ENCODE data around the gene SLC12A6.
"Not testable (repeated sequence)": the region's sequence is repeated elsewhere in the genome, so short reads cannot be mapped to it uniquely, and the experiment has no call there.

SLC12A6 gene

GRCh38 chr15:34337557-34338306 lies at the start of gene SLC12A6:
Gene SLC12A6 (minus strand): TSS chr15:34337781. CDS start chr15:34336680, 1,101 bp downstream.
- no peaks in the 10 kb centered on the region for H3K9me3 Mint-ChIP-seq
- no peaks in the 10 kb centered on the region for H3K27me3 Mint-ChIP-seq
- peaks cover 32% of the 10 kb centered on the region for H3K36me3 Mint-ChIP-seq (ENCODE audit: low read depth)
- peak within 1 kb of the TSS; percentile 94 for H3K27ac Mint-ChIP-seq
- peak within 1 kb of the TSS; percentile 97 for H3K4me3 Mint-ChIP-seq
- H3K4me1 Mint-ChIP-seq (ENCODE audit: low read depth) = peaks cover 80% of the 10 kb centered on the region

- not testable (repeated sequence) for H3K4me1 Mint-ChIP-seq (ENCODE audit: low read depth); H3K4me3 Mint-ChIP-seq; H3K9me3 Mint-ChIP-seq; H3K27me3 Mint-ChIP-seq; H3K27ac Mint-ChIP-seq
- H3K36me3 Mint-ChIP-seq (ENCODE audit: low read depth) = peaks cover 11% of the 10 kb centered on the region
These were observed 44.4 kb upstream of the SLC12A6 start for GRCh38 chr15:34381829-34382521.

GRCh38 chr15:34380491-34380890 lies 42.9 kb upstream of the SLC12A6 start:
- not testable (repeated sequence) for H3K27ac Mint-ChIP-seq; H3K4me1 Mint-ChIP-seq (ENCODE audit: low read depth); H3K4me3 Mint-ChIP-seq; H3K9me3 Mint-ChIP-seq; H3K27me3 Mint-ChIP-seq
- peaks cover 11% of the 10 kb centered on the region for H3K36me3 Mint-ChIP-seq (ENCODE audit: low read depth)

- Mint-ChIP-seq H3K4me3 (no peak overlapping the region), H3K9me3 (no peaks in the 10 kb centered on the region), H3K27me3 (no peaks in the 10 kb centered on the region), H3K27ac (no peak overlapping the region), H3K36me3 (ENCODE audit: low read depth) (peaks cover 11% of the 10 kb centered on the region), H3K4me1 (ENCODE audit: low read depth) (no peaks in the 10 kb centered on the region)
These were observed 39.3 kb upstream of the SLC12A6 start for GRCh38 chr15:34376856-34377255.

- not testable (repeated sequence) for H3K4me3 Mint-ChIP-seq; H3K27me3 Mint-ChIP-seq; H3K36me3 Mint-ChIP-seq (ENCODE audit: low read depth); H3K4me1 Mint-ChIP-seq (ENCODE audit: low read depth); H3K27ac Mint-ChIP-seq; H3K9me3 Mint-ChIP-seq
These were observed 38.0 kb upstream of the SLC12A6 start for GRCh38 chr15:34375541-34375940.

DNA sequence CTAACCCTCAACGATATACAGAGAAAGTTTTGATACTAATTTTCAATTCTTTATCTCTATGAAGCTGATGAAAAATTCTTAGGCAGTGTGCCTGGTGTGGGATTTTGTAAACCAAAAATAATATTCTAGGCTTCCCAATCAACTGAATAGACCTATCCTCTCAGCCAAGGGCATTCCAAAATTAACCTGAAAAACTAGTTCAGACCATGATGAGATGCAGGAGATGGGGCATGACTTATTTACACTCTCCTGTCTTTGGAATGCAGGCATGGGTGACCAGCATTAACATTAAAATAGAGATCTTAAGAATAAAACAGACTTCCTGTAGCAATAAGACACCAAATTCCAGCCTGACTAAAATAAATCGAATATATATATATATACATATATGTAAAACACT lies 37.2 kb upstream of the SLC12A6 start:
- H3K4me3 Mint-ChIP-seq = no peak overlapping the region
- H3K36me3 Mint-ChIP-seq (ENCODE audit: low read depth) = peaks cover 6% of the 10 kb centered on the region
- no peaks in the 10 kb centered on the region for H3K27me3 Mint-ChIP-seq

GRCh38 chr15:34373951-34374350 lies 36.4 kb upstream of the SLC12A6 start:
- no peak overlapping the region for H3K27ac Mint-ChIP-seq
- H3K4me1 Mint-ChIP-seq (ENCODE audit: low read depth) = peaks cover 12% of the 10 kb centered on the region
- H3K9me3 Mint-ChIP-seq = no peaks in the 10 kb centered on the region
- no peak overlapping the region for H3K4me3 Mint-ChIP-seq
- H3K36me3 Mint-ChIP-seq (ENCODE audit: low read depth) = no peaks in the 10 kb centered on the region
- H3K27me3 Mint-ChIP-seq = no peaks in the 10 kb centered on the region

More for the DNA sequence above, 37.2 kb upstream of the SLC12A6 start:
- H3K27ac Mint-ChIP-seq = no peak overlapping the region
- no peaks in the 10 kb centered on the region for H3K9me3 Mint-ChIP-seq
- peaks cover 6% of the 10 kb centered on the region for H3K4me1 Mint-ChIP-seq (ENCODE audit: low read depth)

- H3K27me3 Mint-ChIP-seq = no peaks in the 10 kb centered on the region
- peaks cover 26% of the 10 kb centered on the region for H3K4me1 Mint-ChIP-seq (ENCODE audit: low read depth)
- H3K36me3 Mint-ChIP-seq (ENCODE audit: low read depth) = no peaks in the 10 kb centered on the region
- no peaks in the 10 kb centered on the region for H3K9me3 Mint-ChIP-seq
- H3K4me3 Mint-ChIP-seq = no peak overlapping the region
- H3K27ac Mint-ChIP-seq = no peak overlapping the region
These were observed 33.1 kb upstream of the SLC12A6 start for GRCh38 chr15:34370643-34371042.

- H3K4me3 Mint-ChIP-seq = peak overlapping the region; percentile 21
These were observed 32.5 kb upstream of the SLC12A6 start for GRCh38 chr15:34370129-34370528.

GRCh38 chr15:34367101-34368081 lies 29.8 kb upstream of the SLC12A6 start, which contains the start of gene LPCAT4:
Gene LPCAT4 (minus strand): TSS chr15:34367196. CDS start chr15:34367100, 96 bp downstream.
- Mint-ChIP-seq H3K9me3 (no peaks in the 10 kb centered on the region), H3K4me1 (ENCODE audit: low read depth) (peaks cover 37% of the 10 kb centered on the region), H3K27me3 (no peaks in the 10 kb centered on the region), H3K27ac (peak within 1 kb of the TSS; percentile 95), H3K4me3 (peak within 1 kb of the TSS; percentile 91), H3K36me3 (ENCODE audit: low read depth) (peaks cover 21% of the 10 kb centered on the region)

More at GRCh38 chr15:34370129-34370528, 32.5 kb upstream of the SLC12A6 start:
- Mint-ChIP-seq H3K27ac (peak overlapping the region; percentile 0), H3K36me3 (ENCODE audit: low read depth) (no peaks in the 10 kb centered on the region), H3K27me3 (no peaks in the 10 kb centered on the region), H3K9me3 (no peaks in the 10 kb centered on the region), H3K4me1 (ENCODE audit: low read depth) (peaks cover 31% of the 10 kb centered on the region)

- Mint-ChIP-seq H3K36me3 (ENCODE audit: low read depth) (peaks cover 28% of the 10 kb centered on the region), H3K9me3 (no peaks in the 10 kb centered on the region), H3K27ac (peak overlapping the region; percentile 78), H3K27me3 (no peaks in the 10 kb centered on the region), H3K4me3 (peak overlapping the region; percentile 88), H3K4me1 (ENCODE audit: low read depth) (peaks cover 37% of the 10 kb centered on the region)
These were observed 28.9 kb upstream of the SLC12A6 start for GRCh38 chr15:34366271-34367065.

GRCh38 chr15:34365836-34366235 lies 28.3 kb upstream of the SLC12A6 start:
- H3K27me3 Mint-ChIP-seq = no peaks in the 10 kb centered on the region
- H3K4me1 Mint-ChIP-seq (ENCODE audit: low read depth) = peaks cover 37% of the 10 kb centered on the region
- peak overlapping the region; percentile 88 for H3K4me3 Mint-ChIP-seq
- H3K36me3 Mint-ChIP-seq (ENCODE audit: low read depth) = peaks cover 32% of the 10 kb centered on the region
- H3K27ac Mint-ChIP-seq = peak overlapping the region; percentile 15
- no peaks in the 10 kb centered on the region for H3K9me3 Mint-ChIP-seq

DNA sequence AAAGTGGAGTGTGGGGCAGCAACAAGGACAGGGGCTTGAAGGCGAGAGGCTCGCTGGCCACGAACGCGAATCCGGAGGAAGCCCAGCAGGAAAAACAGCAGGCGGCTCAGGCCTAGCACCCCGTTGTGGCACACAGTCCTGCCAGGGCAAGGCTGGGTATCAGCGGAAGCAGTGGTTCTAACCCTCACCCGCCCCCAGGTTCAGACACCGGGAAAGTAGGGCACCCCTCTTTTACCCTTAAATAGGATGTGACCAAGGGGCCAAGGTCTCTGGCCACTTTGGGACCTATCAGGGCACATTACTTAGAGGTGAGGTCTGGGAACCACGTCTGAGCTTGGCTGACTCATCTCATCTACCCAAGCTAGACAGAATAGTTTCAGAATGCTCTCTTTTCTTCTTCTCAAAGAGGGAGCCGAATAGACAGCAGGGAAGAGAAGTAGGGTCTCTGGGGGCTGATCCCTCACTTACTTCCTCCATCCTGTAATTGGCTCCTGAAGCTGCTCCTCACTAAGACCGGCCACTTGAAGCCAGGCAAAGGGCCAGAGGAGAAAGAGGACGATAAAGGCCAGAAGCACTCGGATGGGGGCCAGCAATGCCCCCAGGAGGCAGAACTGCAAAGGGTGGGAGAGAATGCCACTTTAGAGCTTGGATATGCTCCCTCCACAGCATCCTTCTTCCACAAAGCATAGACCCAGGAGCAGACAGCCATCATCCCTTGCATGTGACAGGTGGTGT lies 27.7 kb upstream of the SLC12A6 start:
- Mint-ChIP-seq H3K27me3 (no peaks in the 10 kb centered on the region), H3K9me3 (no peaks in the 10 kb centered on the region), H3K4me1 (ENCODE audit: low read depth) (peaks cover 35% of the 10 kb centered on the region), H3K36me3 (ENCODE audit: low read depth) (peaks cover 33% of the 10 kb centered on the region), H3K27ac (peak overlapping the region; percentile 58), H3K4me3 (peak overlapping the region; percentile 88)
